GM23248 (cell line): Measurements from ENCODE around the gene GALNT1. TPM values are rescaled to one million over a fixed set of nuclear protein-coding genes. Genes with fewer than 3 reads are reported as not detected.
A peak's percentile ranks its signal among the peaks of the same experiment; 100 is the strongest.

Source experiments
- DNase-seq: peaks from one replicate; pipeline ENCODE4 v3.0.0-alpha.2; 2015
- H2AFZ ChIP-seq: fragments of 200-600 bp; sonication (generic); 2 replicates; pipeline ENCODE4 v1.6.1; 2016; ENCODE audit warnings: antibody characterized with exemption
- H3F3A ChIP-seq: fragments of 200-600 bp; sonication (generic); 2 replicates; pipeline ENCODE4 v1.6.1; 2016; ENCODE audit warnings: mild to moderate bottlenecking, antibody characterized with exemption, mixed run types; ENCODE audit not compliant: insufficient read depth
- H3K27ac ChIP-seq: fragments of 200-600 bp; sonication (generic); 2 replicates; pipeline ENCODE4 v1.5.1; 2016; ENCODE audit warnings: mild to moderate bottlenecking
- H3K27me3 ChIP-seq: fragments of 200-600 bp; sonication (generic); replicated peaks from 2 replicates; pipeline ENCODE4 v1.6.1; 2016; ENCODE audit warnings: mild to moderate bottlenecking; ENCODE audit not compliant: insufficient read depth
- H3K36me3 ChIP-seq: fragments of 200-600 bp; sonication (generic); 2 replicates; pipeline ENCODE4 v1.6.1; 2016; ENCODE audit warnings: low read depth, mild to moderate bottlenecking
- H3K4me1 ChIP-seq: fragments of 200-600 bp; sonication (generic); 2 replicates; pipeline ENCODE4 v1.6.1; 2016; ENCODE audit warnings: mild to moderate bottlenecking; ENCODE audit not compliant: insufficient read depth
- H3K4me2 ChIP-seq: fragments of 200-600 bp; sonication (generic); one replicate; pipeline ENCODE4 v1.6.1; 2016; ENCODE audit warnings: mild to moderate bottlenecking; ENCODE audit not compliant: unreplicated experiment
- H3K4me3 ChIP-seq: fragments of 200-600 bp; sonication (generic); 2 replicates; pipeline ENCODE4 v1.5.1; 2016; ENCODE audit warnings: mild to moderate bottlenecking
- H3K79me2 ChIP-seq: fragments of 200-600 bp; sonication (generic); 2 replicates; pipeline ENCODE4 v1.6.1; 2016; ENCODE audit warnings: mild to moderate bottlenecking; ENCODE audit not compliant: insufficient read depth
- H3K9ac ChIP-seq: fragments of 200-600 bp; sonication (generic); 2 replicates; pipeline ENCODE4 v1.6.1; 2016; ENCODE audit warnings: mild to moderate bottlenecking
- H3K9me2 ChIP-seq: fragments of 200-600 bp; sonication (generic); 2 replicates; pipeline ENCODE4 v1.6.1; 2016; ENCODE audit warnings: mixed run types, mild to moderate bottlenecking, moderate library complexity; ENCODE audit not compliant: insufficient read depth
- H3K9me3 ChIP-seq: fragments of 200-600 bp; sonication (generic); one replicate; pipeline ENCODE4 v1.6.1; 2017; ENCODE audit warnings: low read depth
- H4K20me1 ChIP-seq: fragments of 200-600 bp; sonication (generic); 2 replicates; pipeline ENCODE4 v1.6.0; 2016; ENCODE audit not compliant: insufficient read depth
- EZH2 ChIP-seq: fragments of 200-600 bp; sonication (generic); IDR thresholded peaks from 2 replicates; pipeline ENCODE4 v1.6.1; 2018; ENCODE audit warnings: antibody characterized with exemption, mild to moderate bottlenecking; ENCODE audit not compliant: insufficient read depth, poor library complexity, severe bottlenecking
- EZH2phosphoT487 ChIP-seq: fragments of 200-600 bp; sonication (generic); IDR thresholded peaks from 2 replicates; pipeline ENCODE4 v1.6.1; 2018; ENCODE audit warnings: antibody characterized with exemption, moderate library complexity, mild to moderate bottlenecking, low read depth; ENCODE audit not compliant: insufficient read depth
- WGBS, 2 experiments: methylation state at CpG; one replicate each; pipeline ENCODE4 v1.1.6; 2015 to 2017; ENCODE audit warnings: low lambda C conversion rate in 2 of 2, low coverage in 1 of 2; ENCODE audit errors: missing lambda C conversion rate in 2 of 2; 5-methylcytosine and 5-hydroxymethylcytosine counted together
- in situ Hi-C: fragments of 300-500 bp; cut with MboI; formaldehyde crosslinking; loops from 2 replicates; pipeline ENCODE4 v1.15.0; 2020
- polyA plus RNA-seq: library from polyadenylated mRNA; unstranded; fragments of >200 nt; fragmentation: Nextera tagmentation; extraction: Ambion mirVana; gene quantifications from 2 replicates; pipeline ENCODE4 v1.2.1, GENCODE V29; 2016
- total RNA-seq: library from RNA; depleted of rRNA; stranded (reverse); fragments of >200 nt; shearing (Covaris generic); gene quantifications from 2 replicates; pipeline ENCODE4 v1.2.3, GENCODE V29; 2014

Gene GALNT1
- total and polyA plus RNA-seq, 2 experiments from 2014 or later, result 10.1 to 68.0 TPM

DNA sequence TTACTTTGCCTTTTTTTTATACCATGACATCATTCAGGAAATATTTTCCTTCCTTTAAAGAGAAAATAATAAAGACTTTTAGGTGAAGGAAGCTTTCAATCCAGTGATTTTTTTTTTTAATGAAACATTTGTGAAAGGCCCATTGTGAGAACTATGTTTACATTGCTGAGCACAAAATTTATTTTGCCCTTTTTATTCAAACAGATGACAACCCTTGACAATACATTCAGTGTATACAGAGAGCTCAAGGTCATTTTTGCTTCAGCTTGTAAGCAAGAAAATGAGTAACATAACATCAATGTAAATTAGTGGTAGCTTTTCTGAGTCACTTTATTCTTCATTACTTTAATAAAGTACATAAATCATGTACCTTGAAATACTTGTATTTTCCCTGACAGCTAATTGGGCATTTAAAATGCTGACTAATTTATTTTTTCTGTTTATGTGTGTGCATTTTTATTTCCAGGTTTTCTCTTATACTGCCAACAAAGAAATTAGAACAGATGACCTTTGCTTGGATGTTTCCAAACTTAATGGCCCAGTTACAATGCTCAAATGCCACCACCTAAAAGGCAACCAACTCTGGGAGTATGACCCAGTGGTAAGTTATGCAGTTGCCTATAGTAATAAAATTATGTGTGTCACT lies 121.6 kb downstream of the GALNT1 start:
- Histone ChIP-seq H3K9me2 (no peaks in the 10 kb centered on the region), H3K79me2 (no peaks in the 10 kb centered on the region), H3K4me3 (no peak overlapping the region), H3K36me3 (0 out of 2 replicates have a peak, but pooled peaks cover 4% of the 10 kb centered on the region), H3K4me1 (peaks cover 16% of the 10 kb centered on the region), H3K4me2 (peak overlapping the region; percentile 13), H3K27ac (peak overlapping the region; percentile 6; the same call in 1 of the 2 replicates), H3K9me3 (no peaks in the 10 kb centered on the region), H3K27me3 (no peaks in the 10 kb centered on the region), H3F3A (peaks cover 6% of the 10 kb centered on the region; the same call in 1 of the 2 replicates), H3K9ac (no peak overlapping the region), H4K20me1 (no peaks in the 10 kb centered on the region), H2AFZ (no peak overlapping the region)
- no peak for TF ChIP-seq EZH2phosphoT487
- in situ Hi-C loops, result no loop called here
- peak; percentile 40 for DNase-seq

DNA sequence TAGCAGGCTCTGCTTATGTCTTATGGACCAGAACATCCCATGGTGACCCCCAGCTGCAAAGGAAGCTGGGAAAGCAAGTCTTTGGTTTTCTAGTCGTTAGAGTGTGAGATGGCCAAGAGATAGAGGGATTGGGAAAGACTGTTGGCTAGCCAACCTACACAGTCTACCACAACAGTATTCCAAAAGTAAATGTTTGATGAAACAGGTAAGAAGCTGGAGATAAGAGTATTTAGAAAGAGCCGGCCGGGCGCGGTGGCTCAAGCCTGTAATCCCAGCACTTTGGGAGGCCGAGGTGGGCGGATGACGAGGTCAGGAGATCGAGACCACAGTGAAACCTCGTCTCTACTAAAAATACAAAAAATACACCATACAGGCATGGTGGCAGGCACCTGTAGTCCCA lies 124.4 kb downstream of the GALNT1 start:
- no peak overlapping the region for H2AFZ ChIP-seq
- no peak for TF ChIP-seq EZH2phosphoT487
- no peak for TF ChIP-seq EZH2
- H3K9ac ChIP-seq, result no peak overlapping the region
- H3K9me2 ChIP-seq, result no peaks in the 10 kb centered on the region
- DNase-seq, result no peak
- H4K20me1 ChIP-seq, result no peaks in the 10 kb centered on the region
- 97 to 98% methylated on average over 10 of the region's 10 CpGs for WGBS, 2 experiments
- H3K27me3 ChIP-seq, result no peaks in the 10 kb centered on the region
- H3K4me2 ChIP-seq, result no peak overlapping the region
- no peak overlapping the region for H3K27ac ChIP-seq
- H3F3A ChIP-seq, result peaks cover 6% of the 10 kb centered on the region; the same call in 1 of the 2 replicates
- no peaks in the 10 kb centered on the region for H3K9me3 ChIP-seq
- in situ Hi-C loops, result no loop called here
- H3K36me3 ChIP-seq, result 0 out of 2 replicates have a peak, but pooled peaks cover 10% of the 10 kb centered on the region
- no peaks in the 10 kb centered on the region for H3K79me2 ChIP-seq
- H3K4me1 ChIP-seq, result peaks cover 16% of the 10 kb centered on the region
- no peak overlapping the region for H3K4me3 ChIP-seq

GRCh38 chr18:35707247-35707646 lies 125.7 kb downstream of the GALNT1 start:
- Histone ChIP-seq H3K9ac (no peak overlapping the region), H3K27me3 (no peaks in the 10 kb centered on the region), H3K9me2 (no peaks in the 10 kb centered on the region), H3K4me2 (no peak overlapping the region), H3K9me3 (no peaks in the 10 kb centered on the region), H3F3A (peaks cover 6% of the 10 kb centered on the region; the same call in 1 of the 2 replicates), H4K20me1 (no peaks in the 10 kb centered on the region), H3K27ac (no peak overlapping the region), H3K4me1 (peaks cover 17% of the 10 kb centered on the region), H3K79me2 (no peaks in the 10 kb centered on the region), H2AFZ (no peak overlapping the region), H3K36me3 (0 out of 2 replicates have a peak, but pooled peaks cover 10% of the 10 kb centered on the region), H3K4me3 (no peak overlapping the region)
- in situ Hi-C loops, result no loop called here
- DNase-seq, result peak; percentile 15
- no peak for TF ChIP-seq EZH2phosphoT487
- TF ChIP-seq EZH2, result no peak
- WGBS, 2 experiments, result 93 to 96% methylated on average over 2 of the region's 2 CpGs

DNA sequence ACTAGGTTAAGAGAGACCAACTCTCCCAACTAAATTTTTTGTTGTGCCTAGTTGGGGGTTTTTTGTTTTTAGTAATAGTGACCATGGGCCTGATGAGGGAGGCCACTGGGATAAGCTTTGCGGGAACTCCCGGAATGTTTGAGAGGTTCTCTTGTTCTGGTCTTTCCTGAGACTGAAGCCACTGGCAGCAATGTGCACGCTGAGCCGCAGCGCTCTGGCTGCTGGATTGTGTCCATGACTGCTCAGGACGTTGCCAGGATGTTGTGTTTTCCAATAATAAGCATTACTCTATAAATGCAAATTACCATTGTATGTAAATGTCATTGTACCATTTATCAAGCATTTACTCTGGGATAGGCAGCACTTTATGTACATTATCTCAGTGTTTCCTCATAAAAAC lies 126.1 kb downstream of the GALNT1 start:
- Histone ChIP-seq H3K9ac (no peak overlapping the region), H3K36me3 (0 out of 2 replicates have a peak, but pooled peaks cover 10% of the 10 kb centered on the region), H3K4me2 (no peak overlapping the region), H3K9me2 (no peaks in the 10 kb centered on the region), H3K27ac (no peak overlapping the region), H3K9me3 (no peaks in the 10 kb centered on the region), H3K79me2 (no peaks in the 10 kb centered on the region), H3K27me3 (no peaks in the 10 kb centered on the region), H4K20me1 (no peaks in the 10 kb centered on the region), H3K4me1 (peaks cover 17% of the 10 kb centered on the region), H3K4me3 (no peak overlapping the region), H2AFZ (no peak overlapping the region), H3F3A (peaks cover 10% of the 10 kb centered on the region)
- DNase-seq, result no peak
- WGBS, 2 experiments, result 47 to 51% methylated on average over 6 of the region's 6 CpGs
- TF ChIP-seq EZH2phosphoT487, result no peak
- TF ChIP-seq EZH2, result no peak
- in situ Hi-C loops, result no loop called here

DNA sequence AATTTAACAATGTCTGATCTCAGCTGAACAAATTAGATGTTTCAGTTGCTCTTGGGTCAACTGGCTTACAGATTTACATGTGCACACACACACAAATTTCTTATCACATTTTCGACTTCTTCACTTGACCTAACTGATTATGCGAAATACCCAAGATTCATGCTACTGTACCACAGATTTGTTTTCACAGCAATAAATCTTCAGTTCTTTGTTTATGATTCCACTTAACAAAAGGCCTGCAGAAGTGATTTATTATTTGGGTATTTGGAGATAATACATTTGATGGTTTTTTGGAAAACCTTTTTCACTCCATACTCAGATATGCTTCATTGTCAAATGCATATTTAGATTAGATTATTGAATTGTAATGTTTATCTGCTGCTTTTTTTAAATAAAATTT lies 129.0 kb downstream of the GALNT1 start:
- no peak for DNase-seq
- H3K9ac ChIP-seq, result no peak overlapping the region
- TF ChIP-seq EZH2 (no peak), EZH2phosphoT487 (no peak)
- H3K4me1 ChIP-seq, result peaks cover 20% of the 10 kb centered on the region
- H3K27ac ChIP-seq, result no peak overlapping the region
- in situ Hi-C loops, result no loop called here
- H3K4me3 ChIP-seq, result no peak overlapping the region
- no peaks in the 10 kb centered on the region for H4K20me1 ChIP-seq
- no peak overlapping the region for H2AFZ ChIP-seq
- H3K4me2 ChIP-seq, result no peak overlapping the region
- no peaks in the 10 kb centered on the region for H3K79me2 ChIP-seq
- peaks cover 15% of the 10 kb centered on the region for H3F3A ChIP-seq
- 0 out of 2 replicates have a peak, but pooled peaks cover 6% of the 10 kb centered on the region for H3K36me3 ChIP-seq
- H3K27me3 ChIP-seq, result no peaks in the 10 kb centered on the region
- H3K9me2 ChIP-seq, result no peaks in the 10 kb centered on the region
- no peaks in the 10 kb centered on the region for H3K9me3 ChIP-seq
- 98 to 100% methylated on average over 2 of the region's 2 CpGs for WGBS, 2 experiments
